Melanocyte of skin (primary cell): ENCODE data around the gene LILRA6. TPM values are rescaled to one million over a fixed set of nuclear protein-coding genes. Genes with fewer than 3 reads are reported as not detected.

Experiments used
- small RNA-seq, 2 donors: library from RNA; depleted of rRNA; stranded (forward); fragments of <200 nt; gene quantifications; one replicate each; pipeline ENCODE3, GENCODE V24; 2012
- total RNA-seq, 2 donors: library from RNA; depleted of rRNA; stranded (reverse); fragments of >200 nt; gene quantifications; 2 replicates each; pipeline ENCODE4 v1.2.3, GENCODE V29; 2012

Gene LILRA6
- total RNA-seq = not detected

DNA sequence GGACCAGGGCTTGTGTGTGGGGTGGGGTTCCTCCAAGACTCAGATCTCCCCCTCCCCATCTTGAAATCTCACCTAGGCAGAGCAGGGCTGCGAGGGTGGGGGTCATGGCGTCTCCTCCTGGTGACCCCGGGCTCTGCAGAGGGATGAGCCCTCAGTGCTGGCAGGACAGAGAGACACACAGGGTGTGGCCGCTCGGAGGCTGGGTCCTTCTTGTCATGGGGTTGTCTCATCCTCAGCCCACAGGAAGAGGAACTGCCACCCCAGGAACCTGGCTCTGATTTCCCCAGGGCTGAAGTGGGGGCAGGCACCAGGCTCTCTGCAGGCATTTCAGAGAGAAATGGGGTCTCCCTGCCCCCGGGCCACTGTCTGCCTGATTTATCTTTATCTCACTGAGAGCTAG, at the start of gene LILRA6:
Gene LILRA6, minus strand, starts transcription at position 145 of the 400 bp plus-strand sequence.

GRCh38 chr19:54281007-54281728, 38.6 kb upstream of the LILRA6 start, which contains the start of gene LILRB2:
Gene LILRB2, minus strand, starts transcription at chr19:54281110. Its CDS starts 614 bp downstream, at chr19:54280496.

GRCh38 chr19:54257116-54257480, 14.5 kb upstream of the LILRA6 start, which contains the start of gene LILRB5:
Gene LILRB5, minus strand, starts transcription at chr19:54257273. Its CDS starts 80 bp downstream, at chr19:54257193.

GRCh38 chr19:54222474-54223276, 19.9 kb downstream of the LILRA6 start, which contains the start of gene LILRB3:
Gene LILRB3, minus strand, starts transcription at chr19:54223007. Its CDS starts 31 bp downstream, at chr19:54222976.

DNA sequence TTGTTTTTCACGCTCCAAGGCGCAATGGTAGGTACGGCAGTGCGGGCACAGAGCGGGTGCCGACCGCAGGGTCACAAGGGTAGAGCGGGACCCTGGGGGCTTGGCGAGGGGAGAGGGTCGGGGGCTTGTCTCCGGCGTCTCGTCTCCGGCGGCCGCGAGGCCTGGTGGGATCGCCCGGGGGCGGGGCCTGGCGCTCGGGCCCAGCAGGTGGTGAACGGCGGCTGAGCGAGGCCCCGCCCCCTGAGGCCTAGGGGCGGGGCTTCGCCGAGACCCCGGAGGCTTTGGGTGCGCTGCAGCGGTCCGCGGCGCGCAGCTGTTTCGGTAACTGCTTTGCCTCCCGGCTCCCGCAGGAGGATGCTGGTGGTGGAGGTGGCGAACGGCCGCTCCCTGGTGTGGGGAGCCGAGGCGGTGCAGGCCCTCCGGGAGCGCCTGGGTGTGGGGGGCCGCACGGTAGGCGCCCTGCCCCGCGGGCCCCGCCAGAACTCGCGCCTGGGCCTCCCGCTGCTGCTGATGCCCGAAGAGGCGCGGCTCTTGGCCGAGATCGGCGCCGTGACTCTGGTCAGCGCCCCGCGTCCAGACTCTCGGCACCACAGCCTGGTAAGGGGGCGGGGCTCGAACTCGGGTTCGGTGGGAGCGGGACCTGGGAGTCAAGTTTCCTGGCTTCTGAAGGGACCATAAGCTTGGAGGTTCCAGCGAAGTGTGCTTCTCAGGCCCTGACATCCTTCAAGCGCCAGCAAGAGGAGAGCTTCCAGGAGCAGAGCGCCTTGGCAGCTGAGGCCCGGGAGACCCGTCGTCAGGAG, 51.4 kb downstream of the LILRA6 start, which contains the start of gene TSEN34:
Gene TSEN34, plus strand, starts transcription at position 298 of the 800 bp plus-strand sequence. Its CDS starts 57 bp downstream, at position 355.

GRCh38 chr19:54189145-54189734, 53.4 kb downstream of the LILRA6 start, which contains the start of gene MBOAT7:
Gene MBOAT7, minus strand, starts transcription at chr19:54189580. Its CDS starts 1,072 bp downstream, at chr19:54188508.

Small RNA genes within 50 kb of the gene (small RNA-seq; reads per million reads assigned to genes)
- gene MIR4752 (0 reads per million in 2 donors), gene RNU6-1307P (0 reads per million in 2 donors)

Other genes with a start within 250 kb of the LILRA6 start
- gene VSTM1, start 178.9 kb downstream of the LILRA6 start, total RNA-seq = not detected
- not detected for gene TARM1, start 161.4 kb downstream of the LILRA6 start, total RNA-seq
- gene OSCAR, start 142.0 kb downstream of the LILRA6 start, total RNA-seq = not detected
- gene NDUFA3, start 139.9 kb downstream of the LILRA6 start, total RNA-seq = 10 to 100 TPM in 1 of 2 donors, 1 to 10 TPM in 1; 8.6 to 11.3 TPM
- 10 to 100 TPM; 39.9 to 50.3 TPM for gene TFPT, start 127.1 kb downstream of the LILRA6 start, total RNA-seq
- 10 to 100 TPM; 32.0 to 75.6 TPM for gene PRPF31, start 127.0 kb downstream of the LILRA6 start, total RNA-seq
- gene CNOT3, start 105.0 kb downstream of the LILRA6 start, total RNA-seq = 1 to 10 TPM; 8.9 to 9.7 TPM
- gene LENG1, start 83.1 kb downstream of the LILRA6 start, total RNA-seq = 1 to 10 TPM; 5.2 to 6.3 TPM
- 1 to 10 TPM in 1 of 2 donors, not detected in 1; 1.0 TPM for gene TMC4, start 69.6 kb downstream of the LILRA6 start, total RNA-seq
- 10 to 100 TPM; 27.9 to 28.3 TPM for gene MBOAT7, start 53.2 kb downstream of the LILRA6 start, total RNA-seq
- gene TSEN34, start 51.5 kb downstream of the LILRA6 start, total RNA-seq = 10 to 100 TPM; 56.4 to 87.2 TPM
- gene RPS9, start 41.9 kb downstream of the LILRA6 start, total RNA-seq = 1,000 to 10,000 TPM in 1 of 2 donors, 100 to 1,000 TPM in 1; 794 to 1,187 TPM
- not detected for gene LILRB3, start 19.8 kb downstream of the LILRA6 start, total RNA-seq
- gene LILRB5, start 14.5 kb upstream of the LILRA6 start, total RNA-seq = not detected
- gene LILRB2, start 38.3 kb upstream of the LILRA6 start, total RNA-seq = not detected
- not detected for gene LILRA5, start 70.4 kb upstream of the LILRA6 start, total RNA-seq
- gene LILRA4, start 96.4 kb upstream of the LILRA6 start, total RNA-seq = not detected
- gene LAIR1, start 122.1 kb upstream of the LILRA6 start, total RNA-seq = not detected
- gene TTYH1, start 172.7 kb upstream of the LILRA6 start, total RNA-seq = not detected
- 10 to 100 TPM; 46.3 to 55.1 TPM for gene LENG8, start 206.4 kb upstream of the LILRA6 start, total RNA-seq
- gene LENG9, start 221.0 kb upstream of the LILRA6 start, total RNA-seq = 10 to 100 TPM; 10.7 to 16.5 TPM
- 1 to 10 TPM; 4.7 to 8.6 TPM for gene CDC42EP5, start 230.5 kb upstream of the LILRA6 start, total RNA-seq